HepG2 (cell line): ENCODE measurements around the gene PPP1R1B. TPM values are rescaled to one million over a fixed set of nuclear protein-coding genes. Genes with fewer than 3 reads are reported as not detected.

Experiments used
- AHR ChIP-seq: IDR thresholded peaks from 2 replicates; pipeline ENCODE4 v1.6.1; 2018; ENCODE audit warnings: missing genetic modification reagents, missing compliant biosample characterization
- AKAP8 ChIP-seq: sonication (generic); formaldehyde crosslinking; IDR thresholded peaks from 2 replicates; pipeline ENCODE4 v1.5.1; 2020; ENCODE audit warnings: mild to moderate bottlenecking, missing genetic modification reagents
- CHD2 ChIP-seq: IDR thresholded peaks from 2 replicates; pipeline ENCODE4 v1.6.1; 2011; ENCODE audit warnings: low read depth, low read length, improper control_type of control experiment
- DR1 ChIP-seq: sonication (generic); formaldehyde crosslinking; IDR thresholded peaks from 2 replicates; pipeline ENCODE4 v1.8.0; 2021; ENCODE audit warnings: mild to moderate bottlenecking, missing genetic modification reagents, inconsistent platforms
- E2F5 ChIP-seq: sonication (generic); formaldehyde crosslinking; conservative IDR thresholded peaks from 2 replicates; pipeline ENCODE4 v1.4.0; 2020; ENCODE audit warnings: missing genetic modification reagents
- HNF4G ChIP-seq, 2 experiments: sonication (generic) in 1 of 2; formaldehyde crosslinking in 1 of 2; IDR thresholded peaks; 2 replicates each; pipeline versions ENCODE4 v1.4.0 to v1.6.1; 2011 to 2020; ENCODE audit warnings: borderline replicate concordance in 2 of 2, low read depth in 2 of 2, mild to moderate bottlenecking in 2 of 2, low read length in 1 of 2, missing genetic modification reagents in 1 of 2, moderate library complexity in 1 of 2
- HNRNPK ChIP-seq: fragments of 200-400 bp; formaldehyde crosslinking; IDR thresholded peaks from 2 replicates; pipeline ENCODE4 v1.6.1; 2018; ENCODE audit warnings: low read length, low read depth, moderate library complexity, mild to moderate bottlenecking; ENCODE audit not compliant: poor library complexity, severe bottlenecking
- ISL2 ChIP-seq: sonication (generic); formaldehyde crosslinking; IDR thresholded peaks from 2 replicates; pipeline ENCODE4 v1.5.0; 2020; ENCODE audit warnings: missing genetic modification reagents
- MED1 ChIP-seq: sonication (generic); formaldehyde crosslinking; IDR thresholded peaks from 2 replicates; pipeline ENCODE4 v1.4.0; 2020; ENCODE audit warnings: missing genetic modification reagents
- MED8 ChIP-seq: sonication (generic); formaldehyde crosslinking; IDR thresholded peaks from 2 replicates; pipeline ENCODE4 v1.8.1; 2023; ENCODE audit warnings: mild to moderate bottlenecking, missing genetic modification reagents; ENCODE audit not compliant: insufficient replicate concordance
- MTA1 ChIP-seq: sonication (generic); formaldehyde crosslinking; IDR thresholded peaks from 2 replicates; pipeline ENCODE4 v1.4.0; 2020; ENCODE audit warnings: missing genetic modification reagents, mild to moderate bottlenecking, borderline replicate concordance
- NR2F6 ChIP-seq, 2 experiments: IDR thresholded peaks; 2 replicates each; pipeline ENCODE4 v1.6.1; 2016; ENCODE audit warnings: antibody characterized with exemption in 1 of 2, mild to moderate bottlenecking in 1 of 2
- NRL ChIP-seq: sonication (generic); formaldehyde crosslinking; IDR thresholded peaks from 2 replicates; pipeline ENCODE4 v1.5.0; 2020; ENCODE audit warnings: missing genetic modification reagents, mild to moderate bottlenecking, moderate library complexity, borderline replicate concordance
- RARA ChIP-seq: IDR thresholded peaks from 2 replicates; pipeline ENCODE4 v1.6.1; 2016; ENCODE audit warnings: missing genetic modification reagents, missing compliant biosample characterization
- SAP130 ChIP-seq: IDR thresholded peaks from 2 replicates; pipeline ENCODE4 v1.6.1; 2016; ENCODE audit warnings: low read depth
- SCMH1 ChIP-seq: sonication (generic); formaldehyde crosslinking; IDR thresholded peaks from 2 replicates; pipeline ENCODE4 v1.9.0; 2021; ENCODE audit warnings: missing genetic modification reagents, mild to moderate bottlenecking, borderline replicate concordance
- SIN3B ChIP-seq: fragments of 150-350 bp; IDR thresholded peaks from 2 replicates; pipeline ENCODE4 v1.6.1; 2014; ENCODE audit warnings: low read length
- SNAI1 ChIP-seq: sonication (generic); formaldehyde crosslinking; IDR thresholded peaks from 2 replicates; pipeline ENCODE4 v1.5.0; 2020; ENCODE audit warnings: mild to moderate bottlenecking, missing genetic modification reagents, borderline replicate concordance
- ZNF232 ChIP-seq: sonication (generic); formaldehyde crosslinking; IDR thresholded peaks from 2 replicates; pipeline ENCODE4 v1.4.0; 2020; ENCODE audit warnings: missing genetic modification reagents, borderline replicate concordance
- ZNF263 ChIP-seq: sonication (generic); formaldehyde crosslinking; IDR thresholded peaks from 2 replicates; pipeline ENCODE4 v1.4.0; 2020; ENCODE audit warnings: missing genetic modification reagents
- ZNF569 ChIP-seq: sonication (generic); formaldehyde crosslinking; IDR thresholded peaks from 2 replicates; pipeline ENCODE4 v1.5.0; 2020; ENCODE audit warnings: mild to moderate bottlenecking, missing genetic modification reagents, moderate library complexity, borderline replicate concordance
- ZNF577 ChIP-seq: sonication (generic); formaldehyde crosslinking; IDR thresholded peaks from 2 replicates; pipeline ENCODE4 v1.4.0; 2020; ENCODE audit warnings: mild to moderate bottlenecking, low read depth, missing genetic modification reagents, borderline replicate concordance
- ZNF605 ChIP-seq: sonication (generic); formaldehyde crosslinking; IDR thresholded peaks from 2 replicates; pipeline ENCODE4 v1.8.0; 2022; ENCODE audit warnings: mild to moderate bottlenecking, missing genetic modification reagents
- ZNF652 ChIP-seq: IDR thresholded peaks from 2 replicates; pipeline ENCODE4 v1.6.1; 2016; ENCODE audit warnings: low read depth, borderline replicate concordance
- ZNF720 ChIP-seq: sonication (generic); formaldehyde crosslinking; IDR thresholded peaks from 2 replicates; pipeline ENCODE4 v1.4.0; 2020; ENCODE audit warnings: missing genetic modification reagents
- polyA plus RNA-seq, 8 experiments: library from polyadenylated mRNA; depleted of rRNA in 3 of 8; stranded (reverse) in 7 of 8; unstranded in 1 of 8; fragments of >200 nt; fragmentation: Illumina TruSeq in 4 of 8; extraction: Trizol in 4 of 8; gene quantifications; 2 replicates each; pipeline versions ENCODE4 v1.2.1 to v1.2.3, GENCODE V29; 2011 to 2016; ENCODE audit warnings: low read depth in 4 of 8, missing spikeins in 1 of 8, mixed read lengths in 1 of 8; ENCODE audit not compliant: insufficient read depth in 1 of 8
- total RNA-seq, 5 experiments: library from RNA; depleted of rRNA; stranded (reverse); fragments of >200 nt; fragmentation: Illumina TruSeq; extraction: Trizol; gene quantifications; 2 replicates each; pipeline ENCODE4 v1.2.3, GENCODE V29; 2016; ENCODE audit warnings: low read depth in 1 of 5
- TF ChIP-seq, protein P1 (sequence below): sonication (generic); formaldehyde crosslinking; IDR thresholded peaks from 2 replicates; pipeline ENCODE4 v1.4.0; 2020; ENCODE audit warnings: missing genetic modification reagents, borderline replicate concordance
- TF ChIP-seq, protein P2 (sequence below): IDR thresholded peaks from 2 replicates; pipeline ENCODE4 v1.6.1; 2016; ENCODE audit warnings: missing compliant biosample characterization, missing genetic modification reagents, borderline replicate concordance

The PPP1R1B gene
- total and polyA plus RNA-seq, 2 of the 13 experiments (the other 11 are each of a cell fraction or from before 2014, with no cell fraction given): 0.08 TPM; not detected in 1

- peak; percentile 94; the same call in 1 of the 2 replicates for TF ChIP-seq ZNF605 (CRISPR knock-in tag)
- TF ChIP-seq, protein P1, sequence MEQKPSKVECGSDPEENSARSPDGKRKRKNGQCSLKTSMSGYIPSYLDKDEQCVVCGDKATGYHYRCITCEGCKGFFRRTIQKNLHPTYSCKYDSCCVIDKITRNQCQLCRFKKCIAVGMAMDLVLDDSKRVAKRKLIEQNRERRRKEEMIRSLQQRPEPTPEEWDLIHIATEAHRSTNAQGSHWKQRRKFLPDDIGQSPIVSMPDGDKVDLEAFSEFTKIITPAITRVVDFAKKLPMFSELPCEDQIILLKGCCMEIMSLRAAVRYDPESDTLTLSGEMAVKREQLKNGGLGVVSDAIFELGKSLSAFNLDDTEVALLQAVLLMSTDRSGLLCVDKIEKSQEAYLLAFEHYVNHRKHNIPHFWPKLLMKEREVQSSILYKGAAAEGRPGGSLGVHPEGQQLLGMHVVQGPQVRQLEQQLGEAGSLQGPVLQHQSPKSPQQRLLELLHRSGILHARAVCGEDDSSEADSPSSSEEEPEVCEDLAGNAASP: peak; percentile 56
- no peak for TF ChIP-seq ZNF577 (CRISPR knock-in tag)
- no peak for TF ChIP-seq ZNF720 (CRISPR knock-in tag)
- peak; percentile 38; the same call in 1 of the 2 replicates for TF ChIP-seq NRL (CRISPR knock-in tag)
- TF ChIP-seq RARA (CRISPR knock-in tag): peak; percentile 76
- TF ChIP-seq SCMH1 (CRISPR knock-in tag): no peak
- no peak for TF ChIP-seq E2F5 (CRISPR knock-in tag)
- TF ChIP-seq MED1: peak; percentile 79
- TF ChIP-seq, protein P2, sequence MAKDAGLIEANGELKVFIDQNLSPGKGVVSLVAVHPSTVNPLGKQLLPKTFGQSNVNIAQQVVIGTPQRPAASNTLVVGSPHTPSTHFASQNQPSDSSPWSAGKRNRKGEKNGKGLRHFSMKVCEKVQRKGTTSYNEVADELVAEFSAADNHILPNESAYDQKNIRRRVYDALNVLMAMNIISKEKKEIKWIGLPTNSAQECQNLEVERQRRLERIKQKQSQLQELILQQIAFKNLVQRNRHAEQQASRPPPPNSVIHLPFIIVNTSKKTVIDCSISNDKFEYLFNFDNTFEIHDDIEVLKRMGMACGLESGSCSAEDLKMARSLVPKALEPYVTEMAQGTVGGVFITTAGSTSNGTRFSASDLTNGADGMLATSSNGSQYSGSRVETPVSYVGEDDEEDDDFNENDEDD: peak; percentile 50; the same call in 1 of the 2 replicates
- TF ChIP-seq HNF4G (IDR thresholded peaks at IDR 0.05; ENCODE audit: borderline replicate concordance, low read depth, low read length): no peak; the same call in 1 of the 2 replicates
- 0 out of 2 replicates have a peak, but pooled peaks have one; percentile 28 for TF ChIP-seq HNF4G (CRISPR knock-in tag; IDR thresholded peaks at IDR 0.05; ENCODE audit: borderline replicate concordance, low read depth)
- TF ChIP-seq AHR (CRISPR knock-in tag): no peak
- TF ChIP-seq ZNF232 (CRISPR knock-in tag): no peak
- no peak for TF ChIP-seq ZNF652 (CRISPR knock-in tag)
- no peak for TF ChIP-seq MED8 (CRISPR knock-in tag)
- TF ChIP-seq SNAI1: no peak
- TF ChIP-seq NR2F6 (IDR thresholded peaks at IDR 0.05): peak; percentile 63; the same call in 1 of the 2 replicates
- TF ChIP-seq NR2F6 (CRISPR knock-in tag; IDR thresholded peaks at IDR 0.05): peak; percentile 75
- TF ChIP-seq HNRNPK: no peak
- TF ChIP-seq AKAP8 (CRISPR knock-in tag): no peak
- no peak for TF ChIP-seq SIN3B
- TF ChIP-seq MTA1: peak; percentile 73; the same call in 1 of the 2 replicates
- TF ChIP-seq ISL2: no peak; the same call in 1 of the 2 replicates
- TF ChIP-seq DR1: peak; percentile 47; the same call in 1 of the 2 replicates
- peak; percentile 86 for TF ChIP-seq ZNF263 (CRISPR knock-in tag)
- TF ChIP-seq ZNF569 (CRISPR knock-in tag): no peak
- no peak for TF ChIP-seq CHD2
- peak; percentile 86 for TF ChIP-seq SAP130 (CRISPR knock-in tag)
These were observed 48.1 kb downstream of the PPP1R1B start (continued) for GRCh38 chr17:39674702-39675389.
